ENCODE results near the gene WSB1. TPM values are rescaled to one million over a fixed set of nuclear protein-coding genes. Genes with fewer than 3 reads are reported as not detected.
A peak's percentile ranks its signal among the peaks of the same experiment; 100 is the strongest.

The WSB1 gene
- total and polyA plus RNA-seq, 9 of the 15 experiments (the other 6 are each of a cell fraction or from before 2014, with no cell fraction given) = 22.8 to 229 (median 81.1) TPM

DNA sequence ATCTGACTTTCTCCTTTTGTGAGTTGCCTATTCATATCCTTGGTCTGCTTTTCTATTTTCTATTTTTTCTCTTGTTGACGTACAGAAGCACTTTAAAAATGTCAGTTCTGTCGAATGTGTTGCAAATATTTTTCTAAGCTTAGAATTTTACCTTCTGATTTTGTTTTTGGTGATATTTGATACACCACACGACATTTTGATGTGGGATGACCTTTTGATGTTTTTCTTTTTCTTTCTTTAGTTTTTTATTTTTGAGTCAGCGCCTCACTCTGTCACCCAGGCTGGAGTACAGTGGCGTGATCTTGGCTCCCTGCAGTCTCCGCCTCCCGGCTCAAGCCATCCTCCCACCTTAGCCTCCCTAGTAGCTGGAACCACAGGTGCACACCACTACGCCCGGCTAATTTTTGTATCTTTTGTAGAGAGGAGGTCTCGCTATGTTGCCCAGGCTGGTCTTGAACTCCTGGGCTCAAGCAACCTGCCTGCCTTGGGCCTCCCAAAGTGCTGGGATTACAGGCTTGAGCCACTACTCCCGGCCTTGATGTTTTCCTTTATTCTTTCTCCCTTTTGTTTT lies 39.6 kb downstream of the WSB1 start (continued):
- TF ChIP-seq, protein P1, sequence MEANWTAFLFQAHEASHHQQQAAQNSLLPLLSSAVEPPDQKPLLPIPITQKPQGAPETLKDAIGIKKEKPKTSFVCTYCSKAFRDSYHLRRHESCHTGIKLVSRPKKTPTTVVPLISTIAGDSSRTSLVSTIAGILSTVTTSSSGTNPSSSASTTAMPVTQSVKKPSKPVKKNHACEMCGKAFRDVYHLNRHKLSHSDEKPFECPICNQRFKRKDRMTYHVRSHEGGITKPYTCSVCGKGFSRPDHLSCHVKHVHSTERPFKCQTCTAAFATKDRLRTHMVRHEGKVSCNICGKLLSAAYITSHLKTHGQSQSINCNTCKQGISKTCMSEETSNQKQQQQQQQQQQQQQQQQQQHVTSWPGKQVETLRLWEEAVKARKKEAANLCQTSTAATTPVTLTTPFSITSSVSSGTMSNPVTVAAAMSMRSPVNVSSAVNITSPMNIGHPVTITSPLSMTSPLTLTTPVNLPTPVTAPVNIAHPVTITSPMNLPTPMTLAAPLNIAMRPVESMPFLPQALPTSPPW (CRISPR knock-in tag; IDR thresholded peaks at IDR 0.05) = no peak
- no peak for TF ChIP-seq SMAD4 (CRISPR knock-in tag; conservative IDR thresholded peaks at IDR 0.05)
- no peak for TF ChIP-seq MIER1 (IDR thresholded peaks at IDR 0.05; ENCODE audit: low read depth)
- TF ChIP-seq, protein P2, sequence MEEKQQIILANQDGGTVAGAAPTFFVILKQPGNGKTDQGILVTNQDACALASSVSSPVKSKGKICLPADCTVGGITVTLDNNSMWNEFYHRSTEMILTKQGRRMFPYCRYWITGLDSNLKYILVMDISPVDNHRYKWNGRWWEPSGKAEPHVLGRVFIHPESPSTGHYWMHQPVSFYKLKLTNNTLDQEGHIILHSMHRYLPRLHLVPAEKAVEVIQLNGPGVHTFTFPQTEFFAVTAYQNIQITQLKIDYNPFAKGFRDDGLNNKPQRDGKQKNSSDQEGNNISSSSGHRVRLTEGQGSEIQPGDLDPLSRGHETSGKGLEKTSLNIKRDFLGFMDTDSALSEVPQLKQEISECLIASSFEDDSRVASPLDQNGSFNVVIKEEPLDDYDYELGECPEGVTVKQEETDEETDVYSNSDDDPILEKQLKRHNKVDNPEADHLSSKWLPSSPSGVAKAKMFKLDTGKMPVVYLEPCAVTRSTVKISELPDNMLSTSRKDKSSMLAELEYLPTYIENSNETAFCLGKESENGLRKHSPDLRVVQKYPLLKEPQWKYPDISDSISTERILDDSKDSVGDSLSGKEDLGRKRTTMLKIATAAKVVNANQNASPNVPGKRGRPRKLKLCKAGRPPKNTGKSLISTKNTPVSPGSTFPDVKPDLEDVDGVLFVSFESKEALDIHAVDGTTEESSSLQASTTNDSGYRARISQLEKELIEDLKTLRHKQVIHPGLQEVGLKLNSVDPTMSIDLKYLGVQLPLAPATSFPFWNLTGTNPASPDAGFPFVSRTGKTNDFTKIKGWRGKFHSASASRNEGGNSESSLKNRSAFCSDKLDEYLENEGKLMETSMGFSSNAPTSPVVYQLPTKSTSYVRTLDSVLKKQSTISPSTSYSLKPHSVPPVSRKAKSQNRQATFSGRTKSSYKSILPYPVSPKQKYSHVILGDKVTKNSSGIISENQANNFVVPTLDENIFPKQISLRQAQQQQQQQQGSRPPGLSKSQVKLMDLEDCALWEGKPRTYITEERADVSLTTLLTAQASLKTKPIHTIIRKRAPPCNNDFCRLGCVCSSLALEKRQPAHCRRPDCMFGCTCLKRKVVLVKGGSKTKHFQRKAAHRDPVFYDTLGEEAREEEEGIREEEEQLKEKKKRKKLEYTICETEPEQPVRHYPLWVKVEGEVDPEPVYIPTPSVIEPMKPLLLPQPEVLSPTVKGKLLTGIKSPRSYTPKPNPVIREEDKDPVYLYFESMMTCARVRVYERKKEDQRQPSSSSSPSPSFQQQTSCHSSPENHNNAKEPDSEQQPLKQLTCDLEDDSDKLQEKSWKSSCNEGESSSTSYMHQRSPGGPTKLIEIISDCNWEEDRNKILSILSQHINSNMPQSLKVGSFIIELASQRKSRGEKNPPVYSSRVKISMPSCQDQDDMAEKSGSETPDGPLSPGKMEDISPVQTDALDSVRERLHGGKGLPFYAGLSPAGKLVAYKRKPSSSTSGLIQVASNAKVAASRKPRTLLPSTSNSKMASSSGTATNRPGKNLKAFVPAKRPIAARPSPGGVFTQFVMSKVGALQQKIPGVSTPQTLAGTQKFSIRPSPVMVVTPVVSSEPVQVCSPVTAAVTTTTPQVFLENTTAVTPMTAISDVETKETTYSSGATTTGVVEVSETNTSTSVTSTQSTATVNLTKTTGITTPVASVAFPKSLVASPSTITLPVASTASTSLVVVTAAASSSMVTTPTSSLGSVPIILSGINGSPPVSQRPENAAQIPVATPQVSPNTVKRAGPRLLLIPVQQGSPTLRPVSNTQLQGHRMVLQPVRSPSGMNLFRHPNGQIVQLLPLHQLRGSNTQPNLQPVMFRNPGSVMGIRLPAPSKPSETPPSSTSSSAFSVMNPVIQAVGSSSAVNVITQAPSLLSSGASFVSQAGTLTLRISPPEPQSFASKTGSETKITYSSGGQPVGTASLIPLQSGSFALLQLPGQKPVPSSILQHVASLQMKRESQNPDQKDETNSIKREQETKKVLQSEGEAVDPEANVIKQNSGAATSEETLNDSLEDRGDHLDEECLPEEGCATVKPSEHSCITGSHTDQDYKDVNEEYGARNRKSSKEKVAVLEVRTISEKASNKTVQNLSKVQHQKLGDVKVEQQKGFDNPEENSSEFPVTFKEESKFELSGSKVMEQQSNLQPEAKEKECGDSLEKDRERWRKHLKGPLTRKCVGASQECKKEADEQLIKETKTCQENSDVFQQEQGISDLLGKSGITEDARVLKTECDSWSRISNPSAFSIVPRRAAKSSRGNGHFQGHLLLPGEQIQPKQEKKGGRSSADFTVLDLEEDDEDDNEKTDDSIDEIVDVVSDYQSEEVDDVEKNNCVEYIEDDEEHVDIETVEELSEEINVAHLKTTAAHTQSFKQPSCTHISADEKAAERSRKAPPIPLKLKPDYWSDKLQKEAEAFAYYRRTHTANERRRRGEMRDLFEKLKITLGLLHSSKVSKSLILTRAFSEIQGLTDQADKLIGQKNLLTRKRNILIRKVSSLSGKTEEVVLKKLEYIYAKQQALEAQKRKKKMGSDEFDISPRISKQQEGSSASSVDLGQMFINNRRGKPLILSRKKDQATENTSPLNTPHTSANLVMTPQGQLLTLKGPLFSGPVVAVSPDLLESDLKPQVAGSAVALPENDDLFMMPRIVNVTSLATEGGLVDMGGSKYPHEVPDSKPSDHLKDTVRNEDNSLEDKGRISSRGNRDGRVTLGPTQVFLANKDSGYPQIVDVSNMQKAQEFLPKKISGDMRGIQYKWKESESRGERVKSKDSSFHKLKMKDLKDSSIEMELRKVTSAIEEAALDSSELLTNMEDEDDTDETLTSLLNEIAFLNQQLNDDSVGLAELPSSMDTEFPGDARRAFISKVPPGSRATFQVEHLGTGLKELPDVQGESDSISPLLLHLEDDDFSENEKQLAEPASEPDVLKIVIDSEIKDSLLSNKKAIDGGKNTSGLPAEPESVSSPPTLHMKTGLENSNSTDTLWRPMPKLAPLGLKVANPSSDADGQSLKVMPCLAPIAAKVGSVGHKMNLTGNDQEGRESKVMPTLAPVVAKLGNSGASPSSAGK (IDR thresholded peaks at IDR 0.05) = peak; percentile 53
- no peak; the same call in 1 of the 2 replicates for TF ChIP-seq POLR2H (tag; IDR thresholded peaks at IDR 0.05; ENCODE audit: low read depth)
- TF ChIP-seq NR2C2 (CRISPR knock-in tag; IDR thresholded peaks at IDR 0.05) = no peak
- peak; percentile 1; the same call in 1 of the 2 replicates for TF ChIP-seq NR2C2 (tag; IDR thresholded peaks at IDR 0.05)
- TF ChIP-seq, protein P3, sequence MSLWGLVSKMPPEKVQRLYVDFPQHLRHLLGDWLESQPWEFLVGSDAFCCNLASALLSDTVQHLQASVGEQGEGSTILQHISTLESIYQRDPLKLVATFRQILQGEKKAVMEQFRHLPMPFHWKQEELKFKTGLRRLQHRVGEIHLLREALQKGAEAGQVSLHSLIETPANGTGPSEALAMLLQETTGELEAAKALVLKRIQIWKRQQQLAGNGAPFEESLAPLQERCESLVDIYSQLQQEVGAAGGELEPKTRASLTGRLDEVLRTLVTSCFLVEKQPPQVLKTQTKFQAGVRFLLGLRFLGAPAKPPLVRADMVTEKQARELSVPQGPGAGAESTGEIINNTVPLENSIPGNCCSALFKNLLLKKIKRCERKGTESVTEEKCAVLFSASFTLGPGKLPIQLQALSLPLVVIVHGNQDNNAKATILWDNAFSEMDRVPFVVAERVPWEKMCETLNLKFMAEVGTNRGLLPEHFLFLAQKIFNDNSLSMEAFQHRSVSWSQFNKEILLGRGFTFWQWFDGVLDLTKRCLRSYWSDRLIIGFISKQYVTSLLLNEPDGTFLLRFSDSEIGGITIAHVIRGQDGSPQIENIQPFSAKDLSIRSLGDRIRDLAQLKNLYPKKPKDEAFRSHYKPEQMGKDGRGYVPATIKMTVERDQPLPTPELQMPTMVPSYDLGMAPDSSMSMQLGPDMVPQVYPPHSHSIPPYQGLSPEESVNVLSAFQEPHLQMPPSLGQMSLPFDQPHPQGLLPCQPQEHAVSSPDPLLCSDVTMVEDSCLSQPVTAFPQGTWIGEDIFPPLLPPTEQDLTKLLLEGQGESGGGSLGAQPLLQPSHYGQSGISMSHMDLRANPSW (CRISPR knock-in tag; IDR thresholded peaks at IDR 0.05) = no peak
- TF ChIP-seq ETS2 (tag; IDR thresholded peaks at IDR 0.05; ENCODE audit: borderline replicate concordance, poor library complexity, severe bottlenecking) = no peak
- TF ChIP-seq, protein P4, sequence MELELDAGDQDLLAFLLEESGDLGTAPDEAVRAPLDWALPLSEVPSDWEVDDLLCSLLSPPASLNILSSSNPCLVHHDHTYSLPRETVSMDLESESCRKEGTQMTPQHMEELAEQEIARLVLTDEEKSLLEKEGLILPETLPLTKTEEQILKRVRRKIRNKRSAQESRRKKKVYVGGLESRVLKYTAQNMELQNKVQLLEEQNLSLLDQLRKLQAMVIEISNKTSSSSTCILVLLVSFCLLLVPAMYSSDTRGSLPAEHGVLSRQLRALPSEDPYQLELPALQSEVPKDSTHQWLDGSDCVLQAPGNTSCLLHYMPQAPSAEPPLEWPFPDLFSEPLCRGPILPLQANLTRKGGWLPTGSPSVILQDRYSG (tag; conservative IDR thresholded peaks at IDR 0.05; ENCODE audit: low read depth) = no peak
